SHP77 treated with DMSO at 0.1 percent for 48 hours (cell line): ENCODE measurements around the gene PKN1.

Experiments
- DNase-seq: peaks from one replicate; lab custom pipeline; 2025; lab: John Stamatoyannopoulos, UW

PKN1 gene

DNA sequence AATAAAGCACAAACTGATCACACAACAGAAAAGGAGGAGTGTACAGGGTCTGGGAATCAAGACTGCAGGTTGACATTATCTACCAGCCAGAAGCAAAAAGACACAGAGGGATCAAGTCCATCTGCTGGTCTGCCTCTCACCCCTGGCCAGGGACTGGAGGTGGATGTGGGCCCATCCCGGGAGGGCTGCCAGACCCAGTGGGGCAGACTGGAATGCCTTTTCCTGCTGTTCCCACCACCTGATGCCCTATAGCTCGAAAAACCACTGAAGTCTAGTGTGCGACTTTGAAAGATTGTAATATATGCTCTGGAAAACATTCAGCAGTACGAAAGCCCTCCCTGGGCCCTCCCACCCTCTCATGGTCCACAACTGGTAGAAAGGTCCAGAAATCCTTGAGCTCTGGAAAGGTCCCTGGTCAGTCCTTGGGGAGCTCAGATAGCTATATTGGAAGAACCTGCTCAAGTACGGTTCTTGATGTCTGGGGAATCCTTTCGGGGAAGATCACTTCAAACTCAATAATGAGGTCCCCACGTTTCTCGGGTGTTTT is 82.5 kb downstream of the PKN1 start:
- DNase-seq = no peak

DNA sequence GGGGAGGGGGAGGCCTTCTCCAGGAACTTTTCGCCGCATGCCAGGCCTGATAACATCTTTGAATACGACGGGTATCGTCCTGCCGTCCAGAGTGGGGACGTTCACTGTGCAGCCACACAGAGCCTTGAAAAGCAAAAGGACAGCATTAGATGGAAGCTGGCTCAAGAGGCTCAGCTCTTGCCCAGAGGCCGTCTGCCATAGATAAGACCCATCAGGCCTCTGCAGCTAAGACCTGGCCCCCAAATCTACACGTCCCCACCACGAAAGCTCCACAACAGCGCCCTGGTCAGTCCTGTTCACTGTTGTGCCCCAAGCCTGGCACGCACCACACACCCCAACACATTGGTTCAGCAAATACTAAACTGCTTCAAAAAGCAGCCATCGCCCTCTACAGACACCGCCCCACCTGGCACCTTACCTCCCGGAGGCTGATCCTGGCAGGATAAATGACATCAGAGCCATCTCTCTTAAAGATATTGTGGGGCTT is 83.0 kb downstream of the PKN1 start:
- no peak for DNase-seq

DNA sequence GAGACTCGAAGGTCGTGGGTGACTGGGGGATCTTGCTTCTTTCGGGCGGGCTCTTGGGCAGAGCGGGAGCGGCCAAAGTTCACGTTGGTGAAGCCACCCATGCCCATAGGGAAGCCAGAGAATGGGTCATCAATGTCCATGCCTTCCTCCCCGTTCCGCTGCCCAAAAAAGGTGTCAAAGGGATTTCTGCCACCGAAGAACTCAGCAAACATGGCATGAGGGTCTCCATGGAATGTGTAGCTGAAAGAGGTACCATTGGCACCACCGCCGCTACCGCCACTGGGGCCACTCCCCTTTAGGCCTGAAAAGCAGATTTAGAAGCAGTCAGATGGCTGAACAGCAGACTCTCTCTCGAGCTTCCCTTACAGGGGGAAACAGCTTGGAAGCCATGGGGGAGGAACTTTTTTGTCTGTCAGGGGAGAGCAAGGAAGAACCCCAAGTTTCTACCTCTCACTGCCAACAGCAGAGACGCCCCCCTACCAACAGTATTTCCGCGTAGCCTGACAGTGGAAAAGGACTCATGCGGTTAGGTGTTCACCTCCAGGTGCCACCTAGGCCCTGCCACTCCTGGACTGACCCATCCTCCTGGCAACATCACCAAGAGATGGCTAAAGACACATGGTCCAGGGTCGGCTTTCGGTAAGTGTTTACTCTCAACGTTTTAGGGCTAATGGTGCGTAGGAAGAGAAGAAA is 83.8 kb downstream of the PKN1 start:
- no peak for DNase-seq

DNA sequence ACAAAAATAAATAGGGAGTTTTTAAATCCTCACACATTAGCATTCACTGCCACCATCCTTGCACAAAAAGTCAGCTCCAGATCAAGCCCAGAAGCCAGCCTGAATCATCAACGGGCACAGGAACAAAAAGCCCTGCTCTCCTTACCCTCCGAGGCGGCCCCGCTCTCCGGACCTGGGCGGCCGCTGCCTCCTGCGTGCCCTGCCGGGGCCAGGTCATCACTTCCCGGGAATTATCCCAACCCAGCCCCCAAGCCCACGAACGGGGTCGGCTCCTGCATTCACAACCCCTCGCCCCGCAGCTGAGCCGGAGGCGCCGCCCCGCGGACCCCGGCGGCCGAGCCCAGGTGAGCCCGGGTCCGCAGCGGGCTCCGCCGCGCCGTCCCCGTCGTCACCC is 84.3 kb downstream of the PKN1 start:
- DNase-seq = no peak

DNA sequence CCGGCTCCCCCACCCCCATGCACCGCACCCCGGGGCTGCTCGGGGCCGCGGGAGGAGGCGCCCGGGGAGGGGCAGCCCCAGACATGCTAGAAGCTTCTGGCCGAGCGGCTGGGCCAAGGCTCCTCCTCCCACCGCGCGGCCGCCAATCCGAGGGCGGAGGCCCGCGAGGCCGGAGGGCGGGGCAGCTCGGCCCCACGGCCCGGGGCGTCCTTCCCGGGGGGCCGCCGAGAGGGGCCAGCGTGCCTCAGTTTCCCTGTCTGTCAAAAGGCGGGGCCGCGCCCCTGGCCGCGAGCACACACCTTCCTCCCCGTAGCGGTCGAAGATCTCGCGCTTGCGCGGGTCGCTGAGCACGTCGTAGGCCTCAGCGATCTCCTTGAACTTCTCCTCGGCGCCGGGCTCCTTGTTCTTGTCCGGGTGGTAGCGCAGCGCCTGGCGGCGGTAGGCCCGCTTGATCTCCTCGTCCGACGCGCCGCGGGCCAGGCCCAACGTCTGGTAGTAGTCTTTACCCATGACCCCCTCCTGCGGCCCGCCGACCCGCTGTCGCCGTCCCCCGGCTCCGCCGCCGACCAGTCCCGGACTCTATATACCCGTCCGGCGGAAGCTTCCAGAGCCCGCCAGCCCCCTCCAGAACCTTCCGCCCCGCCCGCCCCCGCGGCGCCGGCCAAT is 84.9 kb downstream of the PKN1 start, which contains the start of gene DNAJB1:
Gene DNAJB1 (minus strand): TSS at position 558 of the 666 bp plus-strand sequence. CDS start 48 bp downstream, at position 510.
- peak; percentile 94 for DNase-seq

DNA sequence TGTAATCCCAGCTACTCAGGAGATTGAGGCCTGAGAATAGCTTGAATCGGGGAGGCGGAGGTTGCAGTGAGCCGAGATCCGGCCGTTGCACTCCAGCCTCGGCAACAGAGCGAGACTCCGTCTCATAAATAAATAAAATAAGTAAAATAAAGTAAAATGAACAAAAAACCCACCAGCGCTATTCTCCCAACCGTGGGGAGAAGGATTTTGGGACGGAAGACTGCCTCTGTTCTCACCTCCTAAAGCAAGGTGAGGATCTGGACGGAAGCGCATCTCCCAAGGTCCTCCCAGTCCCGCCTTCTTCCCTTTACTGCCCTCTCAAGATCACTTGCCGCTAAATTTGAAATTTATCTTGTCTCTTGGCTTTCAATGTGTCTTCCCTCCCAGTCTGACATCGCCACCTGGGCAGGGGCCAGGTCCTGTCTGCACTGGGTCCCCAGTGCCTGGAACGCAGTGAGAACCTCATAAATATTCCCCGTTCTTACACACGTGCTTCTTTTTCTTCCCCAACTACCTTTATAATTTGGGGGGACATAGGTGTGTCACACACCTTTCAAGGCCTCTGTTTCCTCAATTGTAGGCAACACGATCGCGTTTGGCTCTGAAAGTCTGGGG is 86.2 kb downstream of the PKN1 start:
- DNase-seq = no peak

DNA sequence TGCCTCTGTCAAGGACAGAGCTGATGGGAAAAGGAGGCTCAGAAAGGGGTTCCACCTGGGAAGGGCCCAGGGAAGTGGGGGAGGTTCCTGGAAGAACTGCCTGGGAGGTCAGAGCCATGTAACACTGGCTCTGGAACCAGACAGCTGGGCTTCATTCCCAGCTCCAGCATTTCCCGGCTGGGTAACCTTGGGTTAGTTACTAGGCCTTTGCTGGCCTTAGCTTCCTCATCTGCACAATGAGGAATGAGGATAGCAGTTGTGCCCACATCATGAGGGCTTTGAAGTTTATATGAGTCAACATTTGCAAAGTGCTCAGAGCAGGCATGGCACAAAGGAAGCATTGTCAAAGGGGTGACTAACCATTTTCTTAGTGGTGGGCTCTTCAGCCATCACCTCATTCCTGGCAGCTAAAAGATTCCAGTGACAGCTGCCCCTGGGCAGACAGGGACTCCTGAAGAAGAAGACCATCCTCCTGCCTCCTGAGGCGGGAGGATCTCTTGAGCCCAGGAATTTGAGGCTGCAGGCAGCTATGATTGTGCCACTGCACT is 86.8 kb downstream of the PKN1 start:
- no peak for DNase-seq

DNA sequence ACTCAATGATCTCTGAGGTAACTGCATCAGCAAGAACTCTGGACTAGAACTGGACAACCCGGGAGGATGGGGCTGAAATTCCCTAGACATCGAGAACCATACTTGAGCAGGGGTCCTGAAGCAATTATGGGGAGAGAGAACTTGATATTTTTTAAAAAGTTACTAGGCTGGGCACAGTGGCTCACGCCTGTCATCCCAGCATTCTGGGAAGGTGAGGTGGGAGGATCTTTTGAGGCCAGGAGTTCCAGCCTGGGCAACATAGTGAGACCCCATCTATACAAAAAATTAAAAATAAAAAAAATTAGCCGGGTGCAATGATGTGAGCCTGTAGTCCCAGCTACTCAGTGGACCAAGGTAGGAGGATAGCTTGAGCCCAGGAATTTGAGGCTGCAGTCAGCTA is 87.4 kb downstream of the PKN1 start:
- DNase-seq = no peak
